NK-92 treated with Interleukin-12 subunit alpha and Interleukin-12 subunit beta, amount 100 ng/mL, for 24 hours (cell line): Measurements from ENCODE around the gene TPCN2.

Experiments
- DNase-seq: peaks from one replicate; lab custom pipeline; 2025; lab: John Stamatoyannopoulos, UW

The TPCN2 gene

GRCh38 chr11:69152733-69153421, 104.1 kb downstream of the TPCN2 start:
- DNase-seq: no peak

- no peak for DNase-seq
Observed at GRCh38 chr11:69153661-69154060, 104.9 kb downstream of the TPCN2 start.

GRCh38 chr11:69154211-69154913, 105.6 kb downstream of the TPCN2 start:
- no peak for DNase-seq

- DNase-seq: no peak
Observed at GRCh38 chr11:69154938-69155301, 106.2 kb downstream of the TPCN2 start.

- DNase-seq: no peak
Observed at GRCh38 chr11:69155302-69156234, 106.8 kb downstream of the TPCN2 start, which contains the start of gene SMIM38. TSS of gene SMIM38 (plus strand) at chr11:69155935. CDS start at chr11:69157847, 1,912 bp downstream.

- no peak for DNase-seq
Observed at GRCh38 chr11:69156235-69156639, 107.5 kb downstream of the TPCN2 start.

- no peak for DNase-seq
Observed at GRCh38 chr11:69156673-69157155, 108.0 kb downstream of the TPCN2 start.

GRCh38 chr11:69157156-69157821, 108.6 kb downstream of the TPCN2 start:
- DNase-seq: no peak

- no peak for DNase-seq
Observed at GRCh38 chr11:69157822-69158231, 109.1 kb downstream of the TPCN2 start.

- no peak for DNase-seq
Observed at GRCh38 chr11:69158301-69159149, 109.8 kb downstream of the TPCN2 start.

- DNase-seq: no peak
Observed at GRCh38 chr11:69159150-69159852, 110.6 kb downstream of the TPCN2 start.

GRCh38 chr11:69160296-69161116, 111.8 kb downstream of the TPCN2 start:
- no peak for DNase-seq

GRCh38 chr11:69161117-69161407, 112.3 kb downstream of the TPCN2 start:
- no peak for DNase-seq

GRCh38 chr11:69162505-69162904, 113.8 kb downstream of the TPCN2 start:
- no peak for DNase-seq

- DNase-seq: no peak
Observed at GRCh38 chr11:69163842-69164241, 115.1 kb downstream of the TPCN2 start.

- no peak for DNase-seq
Observed at GRCh38 chr11:69164824-69165223, 116.1 kb downstream of the TPCN2 start.

- DNase-seq: no peak
Observed at GRCh38 chr11:69165775-69166174, 117.0 kb downstream of the TPCN2 start.

GRCh38 chr11:69166218-69167115, 117.7 kb downstream of the TPCN2 start:
- peak; percentile 74 for DNase-seq
